GM12801 (cell line): ENCODE data around the gene ITGB6.

ENCODE experiments used
- CTCF ChIP-seq: IDR thresholded peaks from one replicate; pipeline ENCODE4 v1.5.1; 2011; ENCODE audit warnings: control low read depth; ENCODE audit not compliant: insufficient read length; ENCODE audit errors: extremely low read depth

The ITGB6 gene

GRCh38 chr2:160125828-160126227, 74.2 kb downstream of the ITGB6 start:
- no peak for TF ChIP-seq CTCF

- no peak for TF ChIP-seq CTCF
These were observed 74.7 kb downstream of the ITGB6 start for GRCh38 chr2:160125366-160125765.

GRCh38 chr2:160124571-160124970, 75.5 kb downstream of the ITGB6 start:
- no peak for TF ChIP-seq CTCF

- TF ChIP-seq CTCF = no peak
These were observed 86.1 kb downstream of the ITGB6 start for GRCh38 chr2:160114020-160114419.

- no peak for TF ChIP-seq CTCF
These were observed 87.9 kb downstream of the ITGB6 start for GRCh38 chr2:160111951-160112798.

- TF ChIP-seq CTCF = no peak
These were observed 89.3 kb downstream of the ITGB6 start for GRCh38 chr2:160110674-160111239.

GRCh38 chr2:160109939-160110673, 90.0 kb downstream of the ITGB6 start:
- TF ChIP-seq CTCF = no peak
